HEK293T (cell line): ENCODE measurements around the gene ILDR2.

Experiments
- FOXA1 ChIP-seq: fragments of 450-650 bp; IDR thresholded peaks from 2 replicates; pipeline ENCODE4 v1.6.1; 2016; ENCODE audit warnings: mild to moderate bottlenecking
- FOXK2 ChIP-seq: fragments of 450-650 bp; IDR thresholded peaks from 2 replicates; pipeline ENCODE4 v1.6.1; 2016; ENCODE audit warnings: mild to moderate bottlenecking
- SP1 ChIP-seq: fragments of 450-650 bp; IDR thresholded peaks from 2 replicates; pipeline ENCODE4 v1.6.1; 2017
- SUZ12 ChIP-seq: fragments of 450-650 bp; IDR thresholded peaks from 2 replicates; pipeline ENCODE4 v1.6.1; 2016; ENCODE audit warnings: mild to moderate bottlenecking

DNA sequence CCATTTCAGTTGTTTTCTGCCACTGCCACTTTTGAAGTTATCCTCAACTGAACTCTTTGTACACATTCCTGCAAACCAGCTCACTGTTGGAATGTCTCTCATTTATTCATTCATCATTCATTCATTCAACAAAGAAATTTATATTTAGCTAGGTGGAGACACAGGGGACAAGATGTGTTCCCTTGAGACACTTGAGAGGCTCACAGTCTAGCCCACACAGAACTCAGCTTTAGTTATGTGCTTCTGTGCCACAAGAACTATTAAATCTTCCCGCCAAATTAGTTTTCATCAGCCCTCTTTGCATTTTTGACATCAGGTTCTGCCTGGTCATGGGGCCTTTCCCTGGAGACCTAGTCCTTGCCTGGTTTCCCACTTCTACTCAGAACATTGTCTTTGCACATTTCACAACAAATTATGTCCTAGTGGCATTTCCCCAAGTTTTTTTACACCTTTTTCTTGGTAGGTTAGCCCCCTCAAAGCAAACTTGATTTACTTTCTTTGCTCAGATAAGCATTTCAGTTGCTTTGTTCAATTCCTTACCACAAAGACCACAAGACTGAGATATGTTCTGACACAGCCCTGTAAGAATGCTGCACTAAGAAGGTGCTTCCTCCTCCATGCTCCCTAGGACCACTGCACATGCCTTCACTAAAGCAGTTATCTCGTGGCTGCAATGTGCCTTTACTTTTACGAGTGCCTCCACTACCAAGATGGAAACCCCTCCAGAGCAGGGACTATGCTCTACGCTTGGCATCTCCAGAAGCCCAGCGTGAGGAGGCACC lies 31.0 kb downstream of the ILDR2 start:
- TF ChIP-seq SP1 = no peak
- no peak for TF ChIP-seq FOXA1
- no peak for TF ChIP-seq SUZ12
- TF ChIP-seq FOXK2 = no peak
